ENCODE results near the gene SLITRK3. TPM values are rescaled to one million over a fixed set of nuclear protein-coding genes. Genes with fewer than 3 reads are reported as not detected.

Gene SLITRK3
- total RNA-seq, 1 donor from 2014 or later = 0.51 TPM

DNA sequence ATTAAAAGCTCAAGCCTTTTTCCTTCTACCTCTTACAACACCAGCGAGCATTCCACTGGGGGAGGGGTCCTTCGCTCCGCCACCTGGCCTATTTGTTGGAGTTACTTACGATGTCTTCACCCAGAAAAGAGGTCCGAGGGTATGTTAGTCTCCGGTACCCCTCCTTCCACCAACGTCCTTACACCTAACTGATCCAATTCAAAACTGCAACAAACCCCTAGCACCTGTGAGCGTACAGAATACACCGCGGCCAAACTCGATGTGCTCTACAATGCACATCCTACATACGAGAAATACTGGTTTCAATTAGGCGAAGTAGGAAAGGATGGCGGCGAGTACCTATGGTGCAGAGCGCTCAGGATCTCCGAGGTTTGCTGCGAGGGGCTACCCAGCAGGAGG, 944 bp downstream of the SLITRK3 start:
- peak; percentile 2 for DNase-seq (ENCODE audit: low read depth, low spot score)
- no peak for TF ChIP-seq CTCF (conservative IDR thresholded peaks at IDR 0.05)
- no peak overlapping the region for H3K27ac Mint-ChIP-seq (ENCODE audit: unreplicated experiment)
- H3K9me3 Mint-ChIP-seq = no peaks in the 10 kb centered on the region
- peaks cover 79% of the 10 kb centered on the region for H3K27me3 Mint-ChIP-seq (ENCODE audit: low read depth)
- peaks cover 45% of the 10 kb centered on the region for H3K4me1 Mint-ChIP-seq
- H3K36me3 Mint-ChIP-seq (ENCODE audit: low read depth) = no peaks in the 10 kb centered on the region
- peak overlapping the region; percentile 97 for H3K4me3 Mint-ChIP-seq

DNA sequence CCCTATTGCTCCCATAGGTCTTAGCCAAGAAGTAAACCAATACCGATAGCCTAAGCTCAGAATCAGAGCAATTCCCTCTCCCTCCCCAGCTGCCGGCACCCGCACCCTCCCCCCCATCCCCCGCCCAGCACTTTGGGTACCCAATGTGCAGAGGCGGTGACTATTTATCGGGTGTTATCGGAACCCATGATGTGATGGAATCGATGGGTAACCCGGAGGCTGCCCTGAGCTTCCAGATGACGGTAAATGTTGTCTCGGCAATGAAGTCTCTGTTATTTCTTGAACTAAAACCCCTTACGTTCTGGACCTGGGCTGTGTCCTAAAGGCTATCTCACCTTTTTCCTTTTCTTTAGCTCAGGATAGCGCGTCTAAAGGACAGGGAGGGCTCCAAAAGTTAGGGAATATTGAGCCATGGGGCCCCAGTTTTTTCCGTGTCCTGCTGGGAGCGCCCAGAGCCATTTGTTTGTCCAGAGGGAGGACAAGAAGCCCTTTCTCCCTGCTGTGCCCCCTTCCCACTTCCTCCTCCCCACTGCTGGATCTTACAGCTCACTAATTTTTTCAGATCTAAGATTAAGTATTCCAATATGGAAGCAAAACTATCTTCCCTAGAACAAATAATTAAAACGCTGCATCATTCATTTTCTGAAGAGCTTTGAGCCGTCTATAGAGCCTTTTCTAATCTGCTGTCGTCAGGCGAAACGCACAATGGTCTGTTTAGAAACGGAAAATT, 1.5 kb downstream of the SLITRK3 start:
- H3K9me3 Mint-ChIP-seq = no peaks in the 10 kb centered on the region
- peaks cover 80% of the 10 kb centered on the region for H3K27me3 Mint-ChIP-seq (ENCODE audit: low read depth)
- no peak overlapping the region for H3K27ac Mint-ChIP-seq (ENCODE audit: unreplicated experiment)
- no peak for DNase-seq (ENCODE audit: low read depth, low spot score)
- no peaks in the 10 kb centered on the region for H3K36me3 Mint-ChIP-seq (ENCODE audit: low read depth)
- H3K4me3 Mint-ChIP-seq = peak overlapping the region; percentile 97
- no peak for TF ChIP-seq CTCF (conservative IDR thresholded peaks at IDR 0.05)
- H3K4me1 Mint-ChIP-seq = peaks cover 45% of the 10 kb centered on the region

DNA sequence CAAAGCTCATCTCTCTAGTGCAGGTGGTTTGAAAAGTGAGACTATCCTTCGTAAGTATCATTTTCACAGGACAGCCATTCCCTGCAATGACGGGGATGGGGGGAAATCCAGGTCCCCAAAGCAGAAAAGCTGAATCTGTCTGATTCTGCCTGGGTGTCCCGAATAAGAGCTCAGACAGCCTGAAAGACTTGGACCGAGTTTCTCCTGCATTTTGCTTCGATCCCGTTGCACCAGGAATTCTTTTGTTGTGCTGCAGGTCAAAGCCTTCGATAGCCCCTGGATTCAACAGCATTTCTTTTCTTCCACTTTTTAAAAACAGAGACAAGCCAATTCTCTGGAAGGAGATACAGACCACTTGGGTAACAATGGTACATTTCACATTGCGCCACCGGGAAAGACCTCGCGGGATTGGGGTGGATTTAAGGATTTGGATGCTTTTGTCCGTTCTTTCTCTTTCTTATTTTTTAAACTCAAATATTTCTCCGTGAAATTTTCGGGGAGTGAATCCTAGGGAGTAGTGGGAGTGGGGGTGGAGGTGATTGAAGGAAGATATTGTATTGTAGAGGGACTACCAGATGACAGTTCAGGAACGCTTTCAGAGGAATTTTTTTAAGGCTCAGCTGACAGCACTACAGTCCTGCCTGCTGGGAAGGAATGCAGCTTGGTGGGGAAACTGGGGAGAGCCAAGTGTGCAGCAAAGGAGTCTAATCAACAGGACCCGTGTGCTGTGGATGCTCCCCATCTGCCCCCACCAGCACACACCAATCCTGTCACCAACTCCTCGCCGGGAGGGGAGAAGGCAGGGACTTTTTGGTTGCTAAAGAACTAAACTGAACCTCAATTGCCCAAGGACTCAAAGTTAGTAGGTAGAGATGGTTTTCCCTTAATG, 2.6 kb downstream of the SLITRK3 start:
- Mint-ChIP-seq H3K36me3 (ENCODE audit: low read depth) (no peaks in the 10 kb centered on the region), H3K4me3 (peak overlapping the region; percentile 97), H3K27ac (ENCODE audit: unreplicated experiment) (no peak overlapping the region), H3K9me3 (no peaks in the 10 kb centered on the region), H3K4me1 (peaks cover 45% of the 10 kb centered on the region), H3K27me3 (ENCODE audit: low read depth) (peaks cover 78% of the 10 kb centered on the region)
- peak; percentile 2 for DNase-seq (ENCODE audit: low read depth, low spot score)
- TF ChIP-seq CTCF (conservative IDR thresholded peaks at IDR 0.05) = no peak

DNA sequence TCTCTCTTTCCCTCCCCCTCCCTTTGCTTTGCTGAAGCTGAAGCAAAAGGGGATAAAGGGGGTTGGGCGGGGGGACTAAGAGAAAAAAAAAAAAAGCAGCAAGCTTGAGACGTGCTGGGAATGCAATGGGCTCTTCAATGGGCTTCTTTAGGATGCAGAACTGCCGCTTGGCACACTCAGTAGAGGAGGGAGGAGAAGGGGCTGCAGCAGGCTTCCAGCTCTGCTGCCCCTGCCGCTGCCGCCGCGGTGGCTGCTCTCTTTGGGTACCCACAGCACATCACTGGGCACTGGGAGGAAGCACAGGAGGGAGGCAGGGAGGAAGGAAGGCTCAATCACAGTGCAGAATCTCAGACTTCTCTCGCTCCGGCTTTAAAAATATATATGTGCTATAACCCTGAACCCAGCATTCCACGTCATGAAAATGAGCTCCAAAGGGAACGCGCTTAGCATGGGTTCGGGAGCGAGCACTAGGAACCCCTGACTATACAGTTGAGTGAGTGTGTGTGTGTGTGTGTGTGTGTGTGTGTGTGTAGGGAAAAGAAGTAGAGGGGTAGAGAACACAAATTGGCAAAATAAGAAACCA, 3.5 kb downstream of the SLITRK3 start:
- DNase-seq (ENCODE audit: low read depth, low spot score) = peak; percentile 20
- Mint-ChIP-seq H3K36me3 (ENCODE audit: low read depth) (no peaks in the 10 kb centered on the region), H3K4me3 (peak overlapping the region; percentile 97), H3K27me3 (ENCODE audit: low read depth) (peaks cover 71% of the 10 kb centered on the region), H3K27ac (ENCODE audit: unreplicated experiment) (peak overlapping the region; percentile 85), H3K9me3 (no peaks in the 10 kb centered on the region), H3K4me1 (peaks cover 45% of the 10 kb centered on the region)
- TF ChIP-seq CTCF (conservative IDR thresholded peaks at IDR 0.05) = no peak

- DNase-seq (ENCODE audit: low read depth, low spot score) = no peak
- TF ChIP-seq CTCF (conservative IDR thresholded peaks at IDR 0.05) = no peak
- peak overlapping the region; percentile 20 for H3K4me3 Mint-ChIP-seq
- peaks cover 61% of the 10 kb centered on the region for H3K27me3 Mint-ChIP-seq (ENCODE audit: low read depth)
- no peaks in the 10 kb centered on the region for H3K9me3 Mint-ChIP-seq
- no peaks in the 10 kb centered on the region for H3K36me3 Mint-ChIP-seq (ENCODE audit: low read depth)
- no peak overlapping the region for H3K27ac Mint-ChIP-seq (ENCODE audit: unreplicated experiment)
- H3K4me1 Mint-ChIP-seq = peaks cover 35% of the 10 kb centered on the region
These were observed 4.7 kb downstream of the SLITRK3 start for GRCh38 chr3:165191491-165191890.

Data from neural crest cell (in vitro differentiated cells).